A549 (cell line): ENCODE data around the gene MSMP. TPM values are rescaled to one million over a fixed set of nuclear protein-coding genes. Genes with fewer than 3 reads are reported as not detected.

ENCODE experiments used
- ATAC-seq, 2 experiments: fragments of 200-7000 bp in 1 of 2; fragments of >200 bp in 1 of 2; cut with Nextera tagmentation in 1 of 2; cut with Tn5 transposase in 1 of 2; 3 replicates each; pipeline versions ENCODE4 v1.8.0 to v1.9.1; 2018 to 2020; ENCODE audit warnings: mild to moderate bottlenecking in 1 of 2, moderate library complexity in 1 of 2
- CTCF ChIA-PET: fragments of 300-600 bp; sonication (Branson Sonifier 250); formaldehyde crosslinking; extraction: SDS; loops from one replicate; lab custom pipeline; 2021; ENCODE audit warnings: antibody characterized with exemption, inconsistent platforms; lab: Yijun Ruan, JAX
- POLR2A ChIA-PET: fragments of 350-600 bp; formaldehyde crosslinking; extraction: SDS; loops from one replicate; lab custom pipeline; 2021; ENCODE audit warnings: antibody characterized with exemption, inconsistent platforms; lab: Yijun Ruan, JAX
- DNase-seq, 2 experiments: peaks; one replicate each; pipeline versions ENCODE4 v3.0.0 to v3.0.0-alpha.2; 2011 to 2016; ENCODE audit warnings: low read depth in 1 of 2, low spot score in 1 of 2
- FAIRE-seq: peaks from 2 replicates; lab custom pipeline; 2011; peaks lifted over from hg19 to GRCh38; lab: Jason Lieb, UNC
- H3K27ac ChIP-seq, 2 experiments: fragments of >200 bp; sonication (Bioruptor Twin); formaldehyde crosslinking; 3 replicates each; pipeline ENCODE4 v1.5.1; 2016 to 2017
- H3K4me1 ChIP-seq: fragments of >200 bp; sonication (Bioruptor Twin); formaldehyde crosslinking; 3 replicates; pipeline ENCODE4 v1.6.1; 2016
- H3K4me2 ChIP-seq: fragments of >200 bp; sonication (Bioruptor Twin); formaldehyde crosslinking; 3 replicates; pipeline ENCODE4 v1.6.1; 2016
- H3K4me3 ChIP-seq: fragments of >200 bp; sonication (Bioruptor Twin); formaldehyde crosslinking; 3 replicates; pipeline ENCODE4 v1.5.1; 2016
- H3K9me3 ChIP-seq: fragments of >200 bp; sonication (Bioruptor Twin); formaldehyde crosslinking; 3 replicates; pipeline ENCODE4 v1.6.1; 2016
- CEBPB ChIP-seq, 2 experiments: fragments of >200 bp in 1 of 2; sonication (Bioruptor Twin) in 1 of 2; formaldehyde crosslinking in 1 of 2; IDR thresholded peaks; 2 replicates each; pipeline ENCODE4 v1.6.1; 2012 to 2016
- CTCF ChIP-seq: fragments of >200 bp; sonication (Bioruptor Twin); formaldehyde crosslinking; IDR thresholded peaks from 3 replicates; pipeline ENCODE4 v1.5.1; 2016
- EHF ChIP-seq: fragments of 250-450 bp; sonication (Bioruptor Pico); IDR thresholded peaks from 2 replicates; pipeline ENCODE4 v1.5.0; 2020; ENCODE audit warnings: mild to moderate bottlenecking
- EHMT2 ChIP-seq: fragments of 200-600 bp; sonication (generic); IDR thresholded peaks from 2 replicates; pipeline ENCODE4 v1.6.1; 2016; ENCODE audit warnings: antibody characterized with exemption, low read depth, mild to moderate bottlenecking, moderate library complexity
- ELK1 ChIP-seq: fragments of 150-350 bp; IDR thresholded peaks from 2 replicates; pipeline ENCODE4 v1.6.1; 2014; ENCODE audit warnings: low read depth, mild to moderate bottlenecking, low read length
- FOSL2 ChIP-seq, 2 experiments: fragments of 450-650 bp in 1 of 2; fragments of >200 bp in 1 of 2; sonication (Bioruptor Twin) in 1 of 2; formaldehyde crosslinking; IDR thresholded peaks; 2 replicates each; pipeline versions ENCODE4 v1.5.0 to v1.6.1; 2016 to 2020; ENCODE audit warnings: mild to moderate bottlenecking in 1 of 2, moderate library complexity in 1 of 2
- HDAC2 ChIP-seq: fragments of 200-600 bp; sonication (generic); IDR thresholded peaks from 2 replicates; pipeline ENCODE4 v1.6.1; 2016
- HES2 ChIP-seq: fragments of >200 bp; sonication (Bioruptor Twin); formaldehyde crosslinking; IDR thresholded peaks from 2 replicates; pipeline ENCODE4 v1.6.1; 2016
- KDM5A ChIP-seq: fragments of 200-600 bp; sonication (generic); IDR thresholded peaks from 2 replicates; pipeline ENCODE4 v1.6.1; 2016; ENCODE audit warnings: antibody characterized with exemption, mild to moderate bottlenecking
- MAZ ChIP-seq: fragments of 150-350 bp; IDR thresholded peaks from 2 replicates; pipeline ENCODE4 v1.6.1; 2014; ENCODE audit warnings: antibody characterized with exemption, low read depth, low read length, borderline replicate concordance
- POLR2AphosphoS2 ChIP-seq: conservative IDR thresholded peaks from 2 replicates; pipeline ENCODE4 v1.6.1; 2012; ENCODE audit warnings: low read length, improper control_type of control experiment, inconsistent platforms
- SMC3 ChIP-seq: fragments of >200 bp; sonication (Bioruptor Twin); formaldehyde crosslinking; IDR thresholded peaks from 3 replicates; pipeline ENCODE4 v1.6.1; 2018; ENCODE audit warnings: inconsistent platforms
- ZFP36 ChIP-seq: fragments of 450-650 bp; IDR thresholded peaks from 2 replicates; pipeline ENCODE4 v1.6.1; 2014; ENCODE audit warnings: borderline replicate concordance; ENCODE audit not compliant: partially characterized antibody
- ZNF302 ChIP-seq: fragments of 250-450 bp; sonication (Bioruptor Pico); IDR thresholded peaks from 2 replicates; pipeline ENCODE4 v1.9.0; 2021; ENCODE audit warnings: inconsistent platforms, mild to moderate bottlenecking, moderate library complexity
- WGBS: methylation state at CpG from one replicate; pipeline ENCODE4 v1.1.6; 2017; ENCODE audit errors: missing lambda C conversion rate; 5-methylcytosine and 5-hydroxymethylcytosine counted together
- polyA plus RNA-seq, 4 experiments: library from polyadenylated mRNA; depleted of rRNA in 3 of 4; stranded (reverse); fragments of >200 nt; fragmentation: RNase III in 1 of 4; extraction: RNeasy Plus Mini Kit Qiagen cat#74134 plus additional on column Dnase treatment in 1 of 4; gene quantifications; 2 replicates in 3 of 4; 3 replicates in 1 of 4; pipeline ENCODE4 v1.2.3, GENCODE V29; 2011 to 2017

MSMP gene
- polyA plus RNA-seq, 2 of the 4 experiments (the other 2 are of a cell fraction): not detected

GRCh38 chr9:35781066-35781465 lies 27.0 kb upstream of the MSMP start:
- TF ChIP-seq KDM5A (no peak), CEBPB (IDR thresholded peaks at IDR 0.05) (no peak), HES2 (no peak)
- no peak overlapping the region for H3K4me3 ChIP-seq
- WGBS: no CpG with 5 or more reads among the region's 2 CpGs
- H3K9me3 ChIP-seq: no peaks in the 10 kb centered on the region
- no peak overlapping the region for H3K27ac ChIP-seq
- ChIA-PET CTCF (interaction anchor here (1.0 to 2.1 kb wide), 5 partner anchors 9 to 101 kb away, joined by 3 to 5 read pairs (median 3); no protein-coding TSS in a partner anchor), POLR2A (no interaction called here)
- DNase-seq (no peak), FAIRE-seq (no peak), ATAC-seq (no peak)
- H3K4me2 ChIP-seq: no peak overlapping the region
- H3K4me1 ChIP-seq: no peaks in the 10 kb centered on the region

- ChIA-PET CTCF (interaction anchor here (1.6 to 13.6 kb wide), 4 partner anchors 11 to 116 kb away, joined by 3 to 122 read pairs (median 9); no protein-coding TSS in a partner anchor), POLR2A (no interaction called here)
- no peak overlapping the region for H3K4me2 ChIP-seq
- TF ChIP-seq ZFP36 (no peak), POLR2AphosphoS2 (no peak), SMC3 (no peak), EHMT2 (no peak)
- H3K4me3 ChIP-seq: no peak overlapping the region
- ATAC-seq (no peak), DNase-seq (no peak), FAIRE-seq (no peak)
- no peak overlapping the region for H3K27ac ChIP-seq
- no peaks in the 10 kb centered on the region for H3K4me1 ChIP-seq
- 93% methylated on average over 3 of the region's 3 CpGs for WGBS
- H3K9me3 ChIP-seq: no peaks in the 10 kb centered on the region
These were observed 24.4 kb upstream of the MSMP start for GRCh38 chr9:35778496-35778895.

GRCh38 chr9:35776018-35776417 lies 21.9 kb upstream of the MSMP start:
- no peak for FAIRE-seq
- no peak for TF ChIP-seq ELK1
- TF ChIP-seq FOSL2 (IDR thresholded peaks at IDR 0.05): no peak
- TF ChIP-seq FOSL2 (CRISPR knock-in tag; IDR thresholded peaks at IDR 0.05): no peak
- TF ChIP-seq HDAC2: no peak
- no peak for TF ChIP-seq CTCF
- no peak overlapping the region for H3K4me3 ChIP-seq
- ChIA-PET CTCF (interaction anchor here (1.1 to 13.6 kb wide), 4 partner anchors 12 to 134 kb away, joined by 3 to 122 read pairs (median 6); no protein-coding TSS in a partner anchor), POLR2A (no interaction called here)
- no peaks in the 10 kb centered on the region for H3K9me3 ChIP-seq
- no peak overlapping the region for H3K27ac ChIP-seq
- no peak for ATAC-seq
- no peak for DNase-seq
- 91% methylated on average over 4 of the region's 4 CpGs for WGBS
- peaks cover 14% of the 10 kb centered on the region for H3K4me1 ChIP-seq
- H3K4me2 ChIP-seq: no peak overlapping the region

- Histone ChIP-seq H3K27ac (no peak overlapping the region), H3K4me3 (no peak overlapping the region), H3K9me3 (no peaks in the 10 kb centered on the region), H3K4me1 (peaks cover 23% of the 10 kb centered on the region), H3K4me2 (no peak overlapping the region)
- TF ChIP-seq MAZ: no peak
- TF ChIP-seq HES2: no peak
- no peak for TF ChIP-seq EHF (CRISPR knock-in tag)
- no peak for TF ChIP-seq ZNF302
- no peak for DNase-seq
- ATAC-seq: no peak; a peak in 1 of 6 replicates
- CTCF ChIA-PET: interaction anchor here (0.6 to 13.6 kb wide), 6 partner anchors 11 to 358 kb away, joined by 3 to 122 read pairs (median 3); no protein-coding TSS in a partner anchor
- POLR2A ChIA-PET: interaction anchor here (0.7 kb wide), 1 partner anchor 18 kb away, joined by 3 read pairs; no protein-coding TSS in a partner anchor
- FAIRE-seq: no peak
- 88% methylated on average over 7 of the region's 7 CpGs for WGBS
These were observed 21.0 kb upstream of the MSMP start for GRCh38 chr9:35774907-35775635.
